ENCODE results near the gene ANXA5.

Gene ANXA5

GRCh38 chr4:121680571-121680970 is 16.2 kb downstream of the ANXA5 start:
- TF ChIP-seq ZNF274 (IDR thresholded peaks at IDR 0.05; ENCODE audit: low read depth, low read length): no peak
- no peak for TF ChIP-seq SUZ12 (IDR thresholded peaks at IDR 0.05; ENCODE audit: extremely low read depth, insufficient read depth, insufficient read length)
- TF ChIP-seq YY1 (IDR thresholded peaks at IDR 0.05; ENCODE audit: insufficient read depth, insufficient read length): no peak
- Histone ChIP-seq H3K4me1 (ENCODE audit: insufficient read depth, insufficient read length) (no peaks in the 10 kb centered on the region), H3K9me3 (ENCODE audit: insufficient read depth, low read length) (no peaks in the 10 kb centered on the region), H3K27me3 (ENCODE audit: insufficient read depth, insufficient read length) (no peaks in the 10 kb centered on the region), H3K36me3 (ENCODE audit: insufficient read depth, insufficient read length, low read length) (peaks cover 86% of the 10 kb centered on the region), H3K9ac (ENCODE audit: insufficient read length, low read depth) (no peak overlapping the region), H3K4me3 (ENCODE audit: insufficient read length, low read depth) (no peak overlapping the region)
- no peak for DNase-seq (ENCODE audit: low read depth, low spot score)

- no peak for DNase-seq (ENCODE audit: low read depth, low spot score)
- H3K4me1 ChIP-seq (ENCODE audit: insufficient read depth, insufficient read length): no peaks in the 10 kb centered on the region
- H3K9me3 ChIP-seq (ENCODE audit: insufficient read depth, low read length): no peaks in the 10 kb centered on the region
- H3K27me3 ChIP-seq (ENCODE audit: insufficient read depth, insufficient read length): no peaks in the 10 kb centered on the region
- TF ChIP-seq SUZ12 (IDR thresholded peaks at IDR 0.05; ENCODE audit: extremely low read depth, insufficient read depth, insufficient read length): no peak
- TF ChIP-seq YY1 (IDR thresholded peaks at IDR 0.05; ENCODE audit: insufficient read depth, insufficient read length): no peak
- TF ChIP-seq ZNF274 (IDR thresholded peaks at IDR 0.05; ENCODE audit: low read depth, low read length): no peak
- no peak overlapping the region for H3K9ac ChIP-seq (ENCODE audit: insufficient read length, low read depth)
- no peak overlapping the region for H3K4me3 ChIP-seq (ENCODE audit: insufficient read length, low read depth)
- peaks cover 86% of the 10 kb centered on the region for H3K36me3 ChIP-seq (ENCODE audit: insufficient read depth, insufficient read length, low read length)
Measured at GRCh38 chr4:121679951-121680350, 16.8 kb downstream of the ANXA5 start.

GRCh38 chr4:121679267-121679666 is 17.5 kb downstream of the ANXA5 start:
- Histone ChIP-seq H3K9ac (ENCODE audit: insufficient read length, low read depth) (no peak overlapping the region), H3K9me3 (ENCODE audit: insufficient read depth, low read length) (no peaks in the 10 kb centered on the region), H3K36me3 (ENCODE audit: insufficient read depth, insufficient read length, low read length) (peaks cover 86% of the 10 kb centered on the region), H3K4me1 (ENCODE audit: insufficient read depth, insufficient read length) (no peaks in the 10 kb centered on the region), H3K27me3 (ENCODE audit: insufficient read depth, insufficient read length) (no peaks in the 10 kb centered on the region), H3K4me3 (ENCODE audit: insufficient read length, low read depth) (no peak overlapping the region)
- TF ChIP-seq YY1 (IDR thresholded peaks at IDR 0.05; ENCODE audit: insufficient read depth, insufficient read length) (no peak), ZNF274 (IDR thresholded peaks at IDR 0.05; ENCODE audit: low read depth, low read length) (no peak), SUZ12 (IDR thresholded peaks at IDR 0.05; ENCODE audit: extremely low read depth, insufficient read depth, insufficient read length) (no peak)
- DNase-seq (ENCODE audit: low read depth, low spot score): no peak

- no peak for TF ChIP-seq YY1 (IDR thresholded peaks at IDR 0.05; ENCODE audit: insufficient read depth, insufficient read length)
- no peak for TF ChIP-seq ZNF274 (IDR thresholded peaks at IDR 0.05; ENCODE audit: low read depth, low read length)
- no peak for TF ChIP-seq SUZ12 (IDR thresholded peaks at IDR 0.05; ENCODE audit: extremely low read depth, insufficient read depth, insufficient read length)
- no peaks in the 10 kb centered on the region for H3K27me3 ChIP-seq (ENCODE audit: insufficient read depth, insufficient read length)
- H3K4me3 ChIP-seq (ENCODE audit: insufficient read length, low read depth): no peak overlapping the region
- no peaks in the 10 kb centered on the region for H3K4me1 ChIP-seq (ENCODE audit: insufficient read depth, insufficient read length)
- DNase-seq (ENCODE audit: low read depth, low spot score): no peak
- H3K9me3 ChIP-seq (ENCODE audit: insufficient read depth, low read length): no peaks in the 10 kb centered on the region
- no peak overlapping the region for H3K9ac ChIP-seq (ENCODE audit: insufficient read length, low read depth)
- H3K36me3 ChIP-seq (ENCODE audit: insufficient read depth, insufficient read length, low read length): peaks cover 85% of the 10 kb centered on the region
Measured at GRCh38 chr4:121677524-121677923, 19.3 kb downstream of the ANXA5 start.

GRCh38 chr4:121676345-121677075 is 20.3 kb downstream of the ANXA5 start:
- no peaks in the 10 kb centered on the region for H3K9me3 ChIP-seq (ENCODE audit: insufficient read depth, low read length)
- H3K4me3 ChIP-seq (ENCODE audit: insufficient read length, low read depth): no peak overlapping the region
- peaks cover 87% of the 10 kb centered on the region for H3K36me3 ChIP-seq (ENCODE audit: insufficient read depth, insufficient read length, low read length)
- no peak overlapping the region for H3K9ac ChIP-seq (ENCODE audit: insufficient read length, low read depth)
- H3K4me1 ChIP-seq (ENCODE audit: insufficient read depth, insufficient read length): no peaks in the 10 kb centered on the region
- DNase-seq (ENCODE audit: low read depth, low spot score): no peak
- H3K27me3 ChIP-seq (ENCODE audit: insufficient read depth, insufficient read length): no peaks in the 10 kb centered on the region
- TF ChIP-seq SUZ12 (IDR thresholded peaks at IDR 0.05; ENCODE audit: extremely low read depth, insufficient read depth, insufficient read length) (no peak), ZNF274 (IDR thresholded peaks at IDR 0.05; ENCODE audit: low read depth, low read length) (no peak), YY1 (IDR thresholded peaks at IDR 0.05; ENCODE audit: insufficient read depth, insufficient read length) (no peak)

GRCh38 chr4:121675715-121676114 is 21.1 kb downstream of the ANXA5 start:
- peaks cover 86% of the 10 kb centered on the region for H3K36me3 ChIP-seq (ENCODE audit: insufficient read depth, insufficient read length, low read length)
- DNase-seq (ENCODE audit: low read depth, low spot score): no peak

GRCh38 chr4:121674696-121675095 is 22.1 kb downstream of the ANXA5 start:
- TF ChIP-seq SUZ12 (IDR thresholded peaks at IDR 0.05; ENCODE audit: extremely low read depth, insufficient read depth, insufficient read length) (no peak), YY1 (IDR thresholded peaks at IDR 0.05; ENCODE audit: insufficient read depth, insufficient read length) (no peak), ZNF274 (IDR thresholded peaks at IDR 0.05; ENCODE audit: low read depth, low read length) (no peak)
- H3K4me1 ChIP-seq (ENCODE audit: insufficient read depth, insufficient read length): no peaks in the 10 kb centered on the region
- DNase-seq (ENCODE audit: low read depth, low spot score): no peak

More at GRCh38 chr4:121675715-121676114, 21.1 kb downstream of the ANXA5 start:
- no peaks in the 10 kb centered on the region for H3K27me3 ChIP-seq (ENCODE audit: insufficient read depth, insufficient read length)
- H3K9ac ChIP-seq (ENCODE audit: insufficient read length, low read depth): no peak overlapping the region
- H3K4me1 ChIP-seq (ENCODE audit: insufficient read depth, insufficient read length): no peaks in the 10 kb centered on the region
- TF ChIP-seq YY1 (IDR thresholded peaks at IDR 0.05; ENCODE audit: insufficient read depth, insufficient read length) (no peak), SUZ12 (IDR thresholded peaks at IDR 0.05; ENCODE audit: extremely low read depth, insufficient read depth, insufficient read length) (no peak), ZNF274 (IDR thresholded peaks at IDR 0.05; ENCODE audit: low read depth, low read length) (no peak)
- H3K9me3 ChIP-seq (ENCODE audit: insufficient read depth, low read length): no peaks in the 10 kb centered on the region
- H3K4me3 ChIP-seq (ENCODE audit: insufficient read length, low read depth): no peak overlapping the region

More at GRCh38 chr4:121674696-121675095, 22.1 kb downstream of the ANXA5 start:
- peaks cover 87% of the 10 kb centered on the region for H3K36me3 ChIP-seq (ENCODE audit: insufficient read depth, insufficient read length, low read length)
- H3K9me3 ChIP-seq (ENCODE audit: insufficient read depth, low read length): no peaks in the 10 kb centered on the region
- H3K4me3 ChIP-seq (ENCODE audit: insufficient read length, low read depth): no peak overlapping the region
- no peaks in the 10 kb centered on the region for H3K27me3 ChIP-seq (ENCODE audit: insufficient read depth, insufficient read length)
- no peak overlapping the region for H3K9ac ChIP-seq (ENCODE audit: insufficient read length, low read depth)
